HFFc6 (cell line): ENCODE measurements around the gene ME3. TPM values are rescaled to one million over a fixed set of nuclear protein-coding genes. Genes with fewer than 3 reads are reported as not detected.

ENCODE experiments used
- DNase-seq: peaks from one replicate; pipeline ENCODE4 v3.0.0-alpha.2; 2018
- H3K27ac Mint-ChIP-seq: 2 replicates; pipeline ENCODE4 v1.8.0; 2020; ENCODE audit warnings: mild to moderate bottlenecking, mixed read lengths
- H3K27me3 Mint-ChIP-seq: 2 replicates; pipeline ENCODE4 v1.8.0; 2021; ENCODE audit warnings: mild to moderate bottlenecking, moderate library complexity, mixed read lengths; ENCODE audit not compliant: insufficient read depth
- H3K36me3 Mint-ChIP-seq: 2 replicates; pipeline ENCODE4 v1.8.0; 2021; ENCODE audit warnings: low read depth, mixed read lengths
- H3K4me1 Mint-ChIP-seq: 2 replicates; pipeline ENCODE4 v1.8.0; 2020; ENCODE audit warnings: low read depth, mixed read lengths
- H3K4me3 Mint-ChIP-seq: 2 replicates; pipeline ENCODE4 v1.8.0; 2020; ENCODE audit warnings: mild to moderate bottlenecking, moderate library complexity, mixed read lengths
- H3K9me3 Mint-ChIP-seq: 2 replicates; pipeline ENCODE4 v1.8.0; 2020; ENCODE audit warnings: mild to moderate bottlenecking, mixed read lengths
- total RNA-seq, 6 experiments: library from RNA; stranded (reverse); fragmentation: NEBNext Ultra II Directional; extraction: Animal tissue kit (Norgen Biotek cat#: 25700); gene quantifications; 2 replicates in 1 of 6; 3 replicates in 5 of 6; pipeline ENCODE4 v1.2.3, GENCODE V29; 2021
- TF ChIP-seq, protein P1 (sequence below): fragments of 200-600 bp; sonication (generic); IDR thresholded peaks from 2 replicates; pipeline ENCODE4 v1.5.0; 2021; ENCODE audit warnings: antibody characterized with exemption, mild to moderate bottlenecking

ME3 gene
- total RNA-seq, 6 experiments from 2014 or later, result 3.5 to 8.6 (median 6.6) TPM

- TF ChIP-seq, protein P1, sequence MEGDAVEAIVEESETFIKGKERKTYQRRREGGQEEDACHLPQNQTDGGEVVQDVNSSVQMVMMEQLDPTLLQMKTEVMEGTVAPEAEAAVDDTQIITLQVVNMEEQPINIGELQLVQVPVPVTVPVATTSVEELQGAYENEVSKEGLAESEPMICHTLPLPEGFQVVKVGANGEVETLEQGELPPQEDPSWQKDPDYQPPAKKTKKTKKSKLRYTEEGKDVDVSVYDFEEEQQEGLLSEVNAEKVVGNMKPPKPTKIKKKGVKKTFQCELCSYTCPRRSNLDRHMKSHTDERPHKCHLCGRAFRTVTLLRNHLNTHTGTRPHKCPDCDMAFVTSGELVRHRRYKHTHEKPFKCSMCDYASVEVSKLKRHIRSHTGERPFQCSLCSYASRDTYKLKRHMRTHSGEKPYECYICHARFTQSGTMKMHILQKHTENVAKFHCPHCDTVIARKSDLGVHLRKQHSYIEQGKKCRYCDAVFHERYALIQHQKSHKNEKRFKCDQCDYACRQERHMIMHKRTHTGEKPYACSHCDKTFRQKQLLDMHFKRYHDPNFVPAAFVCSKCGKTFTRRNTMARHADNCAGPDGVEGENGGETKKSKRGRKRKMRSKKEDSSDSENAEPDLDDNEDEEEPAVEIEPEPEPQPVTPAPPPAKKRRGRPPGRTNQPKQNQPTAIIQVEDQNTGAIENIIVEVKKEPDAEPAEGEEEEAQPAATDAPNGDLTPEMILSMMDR, result no peak
- 0 out of 2 replicates have a peak, but pooled peaks cover 8% of the 10 kb centered on the region for H3K36me3 Mint-ChIP-seq
Observed at GRCh38 chr11:86637988-86638387, 34.4 kb downstream of the ME3 start.

GRCh38 chr11:86636275-86636674, 36.1 kb downstream of the ME3 start:
- Mint-ChIP-seq H3K36me3 (0 out of 2 replicates have a peak, but pooled peaks cover 8% of the 10 kb centered on the region), H3K27me3 (no peaks in the 10 kb centered on the region), H3K4me3 (no peak overlapping the region), H3K4me1 (peaks cover 86% of the 10 kb centered on the region), H3K27ac (peak overlapping the region; percentile 7; the same call in 1 of the 2 replicates), H3K9me3 (no peaks in the 10 kb centered on the region)
- TF ChIP-seq, protein P1, result no peak
- DNase-seq, result peak; percentile 45

More at GRCh38 chr11:86637988-86638387, 34.4 kb downstream of the ME3 start:
- H3K4me3 Mint-ChIP-seq, result peak overlapping the region; percentile 7; the same call in 1 of the 2 replicates
- H3K27ac Mint-ChIP-seq, result peak overlapping the region; percentile 56; the same call in 1 of the 2 replicates
- no peaks in the 10 kb centered on the region for H3K27me3 Mint-ChIP-seq
- no peaks in the 10 kb centered on the region for H3K9me3 Mint-ChIP-seq
- H3K4me1 Mint-ChIP-seq, result peaks cover 71% of the 10 kb centered on the region
- DNase-seq, result no peak

- H3K27me3 Mint-ChIP-seq, result no peaks in the 10 kb centered on the region
- no peaks in the 10 kb centered on the region for H3K9me3 Mint-ChIP-seq
- H3K36me3 Mint-ChIP-seq, result 0 out of 2 replicates have a peak, but pooled peaks cover 8% of the 10 kb centered on the region
- H3K27ac Mint-ChIP-seq, result peak overlapping the region; percentile 90
- TF ChIP-seq, protein P1, result peak; percentile 49; the same call in 1 of the 2 replicates
- peak; percentile 95 for DNase-seq
- H3K4me1 Mint-ChIP-seq, result peaks cover 99% of the 10 kb centered on the region
- peak overlapping the region; percentile 0; the same call in 1 of the 2 replicates for H3K4me3 Mint-ChIP-seq
Observed at GRCh38 chr11:86632499-86633269, 39.7 kb downstream of the ME3 start.

GRCh38 chr11:86630229-86630981, 42.0 kb downstream of the ME3 start:
- Mint-ChIP-seq H3K4me1 (peaks cover 84% of the 10 kb centered on the region), H3K9me3 (no peaks in the 10 kb centered on the region), H3K27ac (no peak overlapping the region), H3K4me3 (no peak overlapping the region), H3K27me3 (no peaks in the 10 kb centered on the region), H3K36me3 (0 out of 2 replicates have a peak, but pooled peaks cover 3% of the 10 kb centered on the region)
- TF ChIP-seq, protein P1, result no peak
- DNase-seq, result no peak

DNA sequence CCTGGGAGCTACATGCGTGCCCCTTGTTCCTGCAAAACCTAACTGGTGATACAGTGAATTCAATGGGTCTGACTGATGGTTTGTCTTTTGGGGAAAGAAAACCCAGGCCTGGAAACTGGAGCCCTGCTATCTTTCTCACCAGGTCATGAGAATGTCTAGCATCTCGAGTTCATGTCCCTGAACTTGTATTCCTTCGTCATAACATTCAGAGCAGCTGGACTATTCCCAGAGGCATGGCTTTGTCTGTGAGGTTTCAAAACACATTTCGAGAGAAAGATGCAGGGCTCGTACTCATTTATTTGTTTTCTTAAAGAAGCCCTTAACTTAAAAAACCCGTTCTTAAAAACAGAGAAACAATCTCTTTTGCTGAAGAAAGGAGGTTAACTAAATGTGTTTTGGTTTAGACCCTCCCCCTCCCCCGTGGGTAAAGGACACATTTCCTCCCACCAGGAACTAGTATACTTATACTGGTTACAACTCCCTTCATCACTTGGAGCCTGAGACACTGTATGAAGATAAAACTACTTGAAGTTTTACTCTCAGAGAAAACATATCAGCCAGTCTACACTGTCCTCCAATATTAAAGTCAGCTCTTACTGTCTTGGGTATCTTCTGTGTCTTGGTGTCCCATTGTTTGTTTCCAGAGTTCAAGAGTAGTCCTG, 43.2 kb downstream of the ME3 start:
- H3K27ac Mint-ChIP-seq, result no peak overlapping the region
- H3K9me3 Mint-ChIP-seq, result no peaks in the 10 kb centered on the region
- no peak overlapping the region; the same call in 1 of the 2 replicates for H3K4me3 Mint-ChIP-seq
- TF ChIP-seq, protein P1, result no peak
- H3K4me1 Mint-ChIP-seq, result peaks cover 85% of the 10 kb centered on the region
- H3K36me3 Mint-ChIP-seq, result no peaks in the 10 kb centered on the region
- H3K27me3 Mint-ChIP-seq, result no peaks in the 10 kb centered on the region; the same call in 1 of the 2 replicates
- no peak for DNase-seq
